IMR-90 (cell line): Measurements from ENCODE around the gene ATRAID.

Experiments used
- BHLHE40 ChIP-seq: fragments of 150-350 bp; IDR thresholded peaks from 2 replicates; pipeline ENCODE4 v1.6.1; 2016; ENCODE audit warnings: mild to moderate bottlenecking, low read depth, low read length
- CEBPB ChIP-seq: IDR thresholded peaks from 2 replicates; pipeline ENCODE4 v1.6.1; 2012; ENCODE audit warnings: low read depth, low read length, improper control_type of control experiment
- CTCF ChIP-seq: conservative IDR thresholded peaks from 2 replicates; pipeline ENCODE4 v1.5.1; 2012; ENCODE audit warnings: mild to moderate bottlenecking, low read depth, low read length, improper control_type of control experiment
- ELK1 ChIP-seq: fragments of 150-350 bp; IDR thresholded peaks from 2 replicates; pipeline ENCODE4 v1.6.1; 2016; ENCODE audit warnings: low read depth, mild to moderate bottlenecking, low read length, moderate library complexity, borderline replicate concordance
- FOS ChIP-seq: fragments of 150-350 bp; IDR thresholded peaks from 2 replicates; pipeline ENCODE4 v1.6.1; 2016; ENCODE audit warnings: low read depth, low read length
- MAZ ChIP-seq: IDR thresholded peaks from 2 replicates; pipeline ENCODE4 v1.6.1; 2012; ENCODE audit warnings: low read depth, mild to moderate bottlenecking, low read length, improper control_type of control experiment, moderate library complexity, borderline replicate concordance
- MXI1 ChIP-seq: IDR thresholded peaks from 2 replicates; pipeline ENCODE4 v1.6.1; 2012; ENCODE audit warnings: low read depth, mild to moderate bottlenecking, low read length, moderate library complexity, borderline replicate concordance
- POLR2A ChIP-seq: IDR thresholded peaks from 2 replicates; pipeline ENCODE4 v1.6.1; 2012; ENCODE audit warnings: mild to moderate bottlenecking, low read depth, low read length
- RAD21 ChIP-seq: IDR thresholded peaks from 2 replicates; pipeline ENCODE4 v1.6.1; 2012; ENCODE audit warnings: low read length, improper control_type of control experiment
- RCOR1 ChIP-seq: IDR thresholded peaks from 2 replicates; pipeline ENCODE4 v1.6.1; 2012; ENCODE audit warnings: mild to moderate bottlenecking, low read length, improper control_type of control experiment; ENCODE audit not compliant: insufficient replicate concordance
- RFX5 ChIP-seq: IDR thresholded peaks from 2 replicates; pipeline ENCODE4 v1.8.0; 2012; ENCODE audit warnings: low read depth, mild to moderate bottlenecking, low read length, moderate library complexity
- SMC3 ChIP-seq: fragments of 150-350 bp; IDR thresholded peaks from 2 replicates; pipeline ENCODE4 v1.6.1; 2016; ENCODE audit warnings: low read depth, mild to moderate bottlenecking, antibody characterized with exemption, low read length, moderate library complexity
- USF2 ChIP-seq: fragments of 150-350 bp; IDR thresholded peaks from 2 replicates; pipeline ENCODE4 v1.6.1; 2017; ENCODE audit warnings: mild to moderate bottlenecking, antibody characterized with exemption, low read length, low read depth

GRCh38 chr2:27164960-27165763 is 46.7 kb upstream of the ATRAID start:
- TF ChIP-seq CTCF (no peak), FOS (no peak), SMC3 (no peak), POLR2A (no peak), CEBPB (no peak), USF2 (no peak), RAD21 (no peak), MAZ (no peak), BHLHE40 (no peak), ELK1 (no peak), MXI1 (no peak), RFX5 (no peak), RCOR1 (no peak)
